IMR-90 (cell line): ENCODE results near the gene MSANTD7. TPM values are rescaled to one million over a fixed set of nuclear protein-coding genes. Genes with fewer than 3 reads are reported as not detected.

Experiments used
- ATAC-seq: fragments of 200-7000 bp; cut with Tn5 transposase; 2 replicates; pipeline ENCODE4 v1.9.1; 2020; ENCODE audit warnings: low read depth, mild to moderate bottlenecking, moderate library complexity
- BruUV-seq: library from RNA; stranded (reverse); fragments of 400-500 nt; replicated peaks from 2 replicates; lab custom pipeline; 2021; lab: Mats Ljungman, UMichigan
- CTCF ChIA-PET: fragments of 300-600 bp; formaldehyde crosslinking; extraction: SDS; loops from one replicate; lab custom pipeline; 2021; ENCODE audit warnings: antibody characterized with exemption; lab: Yijun Ruan, JAX
- POLR2A ChIA-PET: fragments of 300-600 bp; sonication (Branson Sonifier 250); formaldehyde crosslinking; loops from one replicate; lab custom pipeline; 2022; ENCODE audit warnings: antibody characterized with exemption; ENCODE audit not compliant: unreplicated experiment; lab: Charles Lee
- DNase-seq: peaks from one replicate; pipeline ENCODE4 v3.0.0; 2013
- H2AFZ ChIP-seq: replicated peaks from 2 replicates; pipeline ENCODE3; 2013; ENCODE audit warnings: low read length, mild to moderate bottlenecking; ENCODE audit not compliant: poor library complexity
- H2AK5ac ChIP-seq: 2 replicates; pipeline ENCODE4 v1.6.1; 2013; ENCODE audit warnings: low read depth, low read length, inconsistent platforms
- H2AK9ac ChIP-seq: replicated peaks from 2 replicates; pipeline ENCODE3; 2013; ENCODE audit warnings: mild to moderate bottlenecking, low read depth, low read length, moderate library complexity; ENCODE audit not compliant: poor library complexity
- H2BK120ac ChIP-seq: 2 replicates; pipeline ENCODE4 v1.6.1; 2013; ENCODE audit warnings: low read depth, low read length, inconsistent platforms
- H2BK15ac ChIP-seq: 3 replicates; pipeline ENCODE4 v1.6.1; 2013; ENCODE audit warnings: low read depth, low read length, inconsistent platforms
- H2BK20ac ChIP-seq: 2 replicates; pipeline ENCODE4 v1.6.1; 2013; ENCODE audit warnings: low read depth, mild to moderate bottlenecking, inconsistent platforms, low read length, moderate library complexity
- H2BK5ac ChIP-seq: 2 replicates; pipeline ENCODE4 v1.6.1; 2013; ENCODE audit warnings: mild to moderate bottlenecking, low read depth, low read length, inconsistent platforms; ENCODE audit not compliant: poor library complexity, severe bottlenecking
- H3K14ac ChIP-seq: replicated peaks from 2 replicates; pipeline ENCODE4 v1.6.1; 2013; ENCODE audit warnings: low read depth, low read length, inconsistent platforms
- H3K18ac ChIP-seq: 2 replicates; pipeline ENCODE4 v1.6.1; 2013; ENCODE audit warnings: low read depth, low read length, control low read depth
- H3K23ac ChIP-seq: 2 replicates; pipeline ENCODE4 v1.6.1; 2013; ENCODE audit warnings: low read depth, low read length, inconsistent platforms
- H3K27ac ChIP-seq: 2 replicates; pipeline ENCODE4 v1.5.1; 2013; ENCODE audit warnings: mild to moderate bottlenecking, control low read depth, low read length; ENCODE audit not compliant: insufficient read depth
- H3K27me3 ChIP-seq: 2 replicates; pipeline ENCODE4 v1.6.1; 2013; ENCODE audit warnings: low read length; ENCODE audit not compliant: control insufficient read depth, insufficient read depth
- H3K36me3 ChIP-seq: 2 replicates; pipeline ENCODE4 v1.6.1; 2013; ENCODE audit warnings: low read length, mixed read lengths; ENCODE audit not compliant: control insufficient read depth, insufficient read depth
- H3K4ac ChIP-seq: 2 replicates; pipeline ENCODE4 v1.6.1; 2013; ENCODE audit warnings: low read depth, low read length, inconsistent platforms
- H3K4me1 ChIP-seq: 2 replicates; pipeline ENCODE4 v1.6.1; 2013; ENCODE audit warnings: low read length, mixed read lengths; ENCODE audit not compliant: control insufficient read depth, insufficient read depth
- H3K4me2 ChIP-seq: 2 replicates; pipeline ENCODE4 v1.6.1; 2013; ENCODE audit warnings: low read depth, mild to moderate bottlenecking, control low read depth, low read length, moderate library complexity
- H3K4me3 ChIP-seq: 2 replicates; pipeline ENCODE4 v1.5.1; 2013; ENCODE audit warnings: low read depth, mild to moderate bottlenecking, control low read depth, low read length, moderate library complexity; ENCODE audit not compliant: insufficient read depth
- H3K56ac ChIP-seq: 2 replicates; pipeline ENCODE4 v1.6.1; 2013; ENCODE audit warnings: low read length, inconsistent platforms; ENCODE audit not compliant: insufficient read depth; ENCODE audit errors: extremely low read depth
- H3K79me1 ChIP-seq, 2 experiments: 2 replicates each; pipeline ENCODE4 v1.6.1; 2013; ENCODE audit warnings: low read length in 2 of 2, inconsistent platforms in 1 of 2, low read depth in 1 of 2
- H3K9ac ChIP-seq: 2 replicates; pipeline ENCODE4 v1.6.1; 2013; ENCODE audit warnings: low read depth, low read length, control low read depth
- H3K9me1 ChIP-seq: 2 replicates; pipeline ENCODE4 v1.6.1; 2013; ENCODE audit warnings: low read length, inconsistent platforms; ENCODE audit not compliant: insufficient read depth
- H3K9me3 ChIP-seq: 2 replicates; pipeline ENCODE4 v1.6.1; 2013; ENCODE audit warnings: low read length; ENCODE audit not compliant: control insufficient read depth, insufficient read depth
- H4K20me1 ChIP-seq: 2 replicates; pipeline ENCODE4 v1.6.1; 2013; ENCODE audit warnings: low read length, inconsistent platforms; ENCODE audit not compliant: insufficient read depth
- H4K5ac ChIP-seq: 2 replicates; pipeline ENCODE4 v1.6.1; 2013; ENCODE audit warnings: mild to moderate bottlenecking, low read depth, low read length, control low read depth
- H4K8ac ChIP-seq, 2 experiments: 2 replicates each; pipeline ENCODE4 v1.6.1; 2013; ENCODE audit warnings: low read depth in 2 of 2, low read length in 2 of 2, control low read depth in 1 of 2, inconsistent platforms in 1 of 2
- H4K91ac ChIP-seq: 2 replicates; pipeline ENCODE4 v1.6.1; 2013; ENCODE audit warnings: low read depth, low read length, inconsistent platforms; ENCODE audit not compliant: insufficient read depth
- BHLHE40 ChIP-seq: fragments of 150-350 bp; IDR thresholded peaks from 2 replicates; pipeline ENCODE4 v1.6.1; 2016; ENCODE audit warnings: mild to moderate bottlenecking, low read depth, low read length
- CEBPB ChIP-seq: IDR thresholded peaks from 2 replicates; pipeline ENCODE4 v1.6.1; 2012; ENCODE audit warnings: low read depth, low read length, improper control_type of control experiment
- CHD1 ChIP-seq: IDR thresholded peaks from 2 replicates; pipeline ENCODE4 v1.6.1; 2012; ENCODE audit warnings: low read depth, low read length, improper control_type of control experiment
- FOS ChIP-seq: fragments of 150-350 bp; IDR thresholded peaks from 2 replicates; pipeline ENCODE4 v1.6.1; 2016; ENCODE audit warnings: low read depth, low read length
- MAFK ChIP-seq: IDR thresholded peaks from 2 replicates; pipeline ENCODE4 v1.6.1; 2012; ENCODE audit warnings: low read depth, low read length, improper control_type of control experiment
- MAZ ChIP-seq: IDR thresholded peaks from 2 replicates; pipeline ENCODE4 v1.6.1; 2012; ENCODE audit warnings: low read depth, mild to moderate bottlenecking, low read length, improper control_type of control experiment, moderate library complexity, borderline replicate concordance
- MXI1 ChIP-seq: IDR thresholded peaks from 2 replicates; pipeline ENCODE4 v1.6.1; 2012; ENCODE audit warnings: low read depth, mild to moderate bottlenecking, low read length, moderate library complexity, borderline replicate concordance
- NFE2L2 ChIP-seq: fragments of 150-350 bp; IDR thresholded peaks from 2 replicates; pipeline ENCODE4 v1.6.1; 2016; ENCODE audit warnings: low read depth, mild to moderate bottlenecking, low read length
- POLR2A ChIP-seq: IDR thresholded peaks from 2 replicates; pipeline ENCODE4 v1.6.1; 2012; ENCODE audit warnings: mild to moderate bottlenecking, low read depth, low read length
- RAD21 ChIP-seq: IDR thresholded peaks from 2 replicates; pipeline ENCODE4 v1.6.1; 2012; ENCODE audit warnings: low read length, improper control_type of control experiment
- RCOR1 ChIP-seq: IDR thresholded peaks from 2 replicates; pipeline ENCODE4 v1.6.1; 2012; ENCODE audit warnings: mild to moderate bottlenecking, low read length, improper control_type of control experiment; ENCODE audit not compliant: insufficient replicate concordance
- RFX5 ChIP-seq: IDR thresholded peaks from 2 replicates; pipeline ENCODE4 v1.8.0; 2012; ENCODE audit warnings: low read depth, mild to moderate bottlenecking, low read length, moderate library complexity
- SMC3 ChIP-seq: fragments of 150-350 bp; IDR thresholded peaks from 2 replicates; pipeline ENCODE4 v1.6.1; 2016; ENCODE audit warnings: low read depth, mild to moderate bottlenecking, antibody characterized with exemption, low read length, moderate library complexity
- WGBS, 2 experiments: methylation state at CpG; one replicate each; pipeline versions ENCODE4 v1.1.5 to v1.1.7; 2013; ENCODE audit warnings: missing lambda C conversion rate in 2 of 2; ENCODE audit not compliant: insufficient read length in 1 of 2; ENCODE audit errors: extremely low coverage in 2 of 2; 5-methylcytosine and 5-hydroxymethylcytosine counted together
- dilution Hi-C: fragments of 300-500 bp; cut with HindIII; formaldehyde crosslinking; loops from one replicate; pipeline ENCODE4 v1.14.3; 2018; ENCODE audit warnings: low sequenced_read_pairs; ENCODE audit not compliant: unreplicated experiment
- in situ Hi-C: fragments of 300-500 bp; cut with MboI; formaldehyde crosslinking; loops from 3 replicates; pipeline ENCODE4 v1.14.3; 2019; ENCODE audit warnings: low sequenced_read_pairs, inconsistent platforms, mixed read lengths
- intact Hi-C: fragments of 100-400 bp; cut with micrococcal nuclease; formaldehyde crosslinking; loops from 2 replicates; pipeline ENCODE4 v1.10.0; 2022
- polyA plus RNA-seq, 3 experiments: library from polyadenylated mRNA; depleted of rRNA; stranded (reverse); fragments of >200 nt; gene quantifications; 2 replicates each; pipeline ENCODE4 v1.2.3, GENCODE V29; 2012; ENCODE audit warnings: low replicate concordance in 1 of 3
- total RNA-seq: library from RNA; depleted of rRNA; stranded (reverse); fragments of >200 nt; gene quantifications from 2 replicates; pipeline ENCODE4 v1.2.3, GENCODE V29; 2012
- TF ChIP-seq, protein P1 (sequence below): conservative IDR thresholded peaks from 2 replicates; pipeline ENCODE4 v1.5.1; 2012; ENCODE audit warnings: mild to moderate bottlenecking, low read depth, low read length, improper control_type of control experiment
- TF ChIP-seq, protein P2 (sequence below): fragments of 150-350 bp; IDR thresholded peaks from 2 replicates; pipeline ENCODE4 v1.6.1; 2017; ENCODE audit warnings: mild to moderate bottlenecking, antibody characterized with exemption, low read length, low read depth

Gene MSANTD7
- total and polyA plus RNA-seq, 2 of the 4 experiments (the other 2 are of a cell fraction), result 4.7 to 16.0 TPM

DNA sequence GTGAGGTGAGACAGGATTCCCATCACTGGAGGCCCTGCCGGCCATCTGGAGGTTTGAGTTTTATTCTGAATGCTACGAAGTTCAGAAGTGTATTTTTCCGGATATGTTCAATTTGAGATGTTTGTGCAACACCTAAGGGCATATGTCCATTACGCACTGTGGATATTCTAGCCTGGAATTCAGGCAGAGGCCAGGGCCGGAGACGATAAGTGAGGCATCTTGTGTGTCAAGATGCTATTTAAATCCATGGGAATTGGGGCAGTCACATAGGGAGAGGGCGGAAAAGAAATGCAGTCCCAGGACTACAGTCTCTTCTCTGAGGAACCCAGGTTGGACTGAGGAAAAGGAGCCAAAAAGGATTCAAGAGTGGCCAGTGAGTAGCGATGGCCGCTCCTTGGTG lies 38.7 kb downstream of the MSANTD7 start:
- peak overlapping the region in 1 of 2 experiments; percentile 22; a peak in 1 of 4 replicates for H4K8ac ChIP-seq
- H2BK120ac ChIP-seq, result no peak overlapping the region
- peak overlapping the region; percentile 69 for H2AK9ac ChIP-seq
- no peak for ATAC-seq
- H3K36me3 ChIP-seq, result no peaks in the 10 kb centered on the region
- H3K9me3 ChIP-seq, result no peaks in the 10 kb centered on the region
- in situ Hi-C loops, result no loop called here
- H3K23ac ChIP-seq, result peak overlapping the region; percentile 82; the same call in 1 of the 2 replicates
- no peak overlapping the region for H2AFZ ChIP-seq
- ChIA-PET CTCF (no interaction called here), POLR2A (no interaction called here)
- H3K9ac ChIP-seq, result peak overlapping the region; percentile 80
- H3K4me1 ChIP-seq, result peaks cover 12% of the 10 kb centered on the region
- TF ChIP-seq MAZ (no peak), MXI1 (no peak), RFX5 (no peak), POLR2A (no peak), RAD21 (no peak), FOS (no peak), CEBPB (no peak), SMC3 (no peak), NFE2L2 (no peak), MAFK (no peak), RCOR1 (no peak), BHLHE40 (no peak), CHD1 (no peak)
- TF ChIP-seq, protein P1, sequence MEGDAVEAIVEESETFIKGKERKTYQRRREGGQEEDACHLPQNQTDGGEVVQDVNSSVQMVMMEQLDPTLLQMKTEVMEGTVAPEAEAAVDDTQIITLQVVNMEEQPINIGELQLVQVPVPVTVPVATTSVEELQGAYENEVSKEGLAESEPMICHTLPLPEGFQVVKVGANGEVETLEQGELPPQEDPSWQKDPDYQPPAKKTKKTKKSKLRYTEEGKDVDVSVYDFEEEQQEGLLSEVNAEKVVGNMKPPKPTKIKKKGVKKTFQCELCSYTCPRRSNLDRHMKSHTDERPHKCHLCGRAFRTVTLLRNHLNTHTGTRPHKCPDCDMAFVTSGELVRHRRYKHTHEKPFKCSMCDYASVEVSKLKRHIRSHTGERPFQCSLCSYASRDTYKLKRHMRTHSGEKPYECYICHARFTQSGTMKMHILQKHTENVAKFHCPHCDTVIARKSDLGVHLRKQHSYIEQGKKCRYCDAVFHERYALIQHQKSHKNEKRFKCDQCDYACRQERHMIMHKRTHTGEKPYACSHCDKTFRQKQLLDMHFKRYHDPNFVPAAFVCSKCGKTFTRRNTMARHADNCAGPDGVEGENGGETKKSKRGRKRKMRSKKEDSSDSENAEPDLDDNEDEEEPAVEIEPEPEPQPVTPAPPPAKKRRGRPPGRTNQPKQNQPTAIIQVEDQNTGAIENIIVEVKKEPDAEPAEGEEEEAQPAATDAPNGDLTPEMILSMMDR, result no peak
- TF ChIP-seq, protein P2, sequence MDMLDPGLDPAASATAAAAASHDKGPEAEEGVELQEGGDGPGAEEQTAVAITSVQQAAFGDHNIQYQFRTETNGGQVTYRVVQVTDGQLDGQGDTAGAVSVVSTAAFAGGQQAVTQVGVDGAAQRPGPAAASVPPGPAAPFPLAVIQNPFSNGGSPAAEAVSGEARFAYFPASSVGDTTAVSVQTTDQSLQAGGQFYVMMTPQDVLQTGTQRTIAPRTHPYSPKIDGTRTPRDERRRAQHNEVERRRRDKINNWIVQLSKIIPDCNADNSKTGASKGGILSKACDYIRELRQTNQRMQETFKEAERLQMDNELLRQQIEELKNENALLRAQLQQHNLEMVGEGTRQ, result no peak
- H2AK5ac ChIP-seq, result no peak overlapping the region; the same call in 1 of the 2 replicates
- no peak for DNase-seq
- H2BK15ac ChIP-seq, result no peak overlapping the region
- H3K4me2 ChIP-seq, result peak overlapping the region; percentile 86
- peaks cover 9% of the 10 kb centered on the region; the same call in 1 of the 2 replicates for H4K20me1 ChIP-seq
- no peak overlapping the region for H2BK20ac ChIP-seq
- H4K5ac ChIP-seq, result no peak overlapping the region
- H3K27ac ChIP-seq, result peak overlapping the region; percentile 17; the same call in 1 of the 2 replicates
- H3K27me3 ChIP-seq, result no peaks in the 10 kb centered on the region
- no peak overlapping the region for H3K56ac ChIP-seq
- H2BK5ac ChIP-seq, result no peak overlapping the region
- peaks cover 12% of the 10 kb centered on the region for H3K9me1 ChIP-seq
- no peak overlapping the region; the same call in 1 of the 2 replicates for H3K14ac ChIP-seq
- peaks cover 30 to 50% of the 10 kb centered on the region in 2 experiments for H3K79me1 ChIP-seq
- WGBS, 2 experiments, result 91% methylated on average over 7 of the region's 9 CpGs; no CpG with 5 or more reads in 1 of the 2 experiments
- BruUV-seq, result no TSS peak
- H4K91ac ChIP-seq, result no peak overlapping the region
- dilution Hi-C loops, result no loop called here
- intact Hi-C loops, result loop anchor here (10.0 kb wide), 1 partner anchor 228 kb away; no protein-coding TSS in a partner anchor
- peak overlapping the region; percentile 11; the same call in 1 of the 2 replicates for H3K4ac ChIP-seq
- no peak overlapping the region for H3K18ac ChIP-seq
- no peak overlapping the region for H3K4me3 ChIP-seq
